H1 (cell line): ENCODE measurements around the gene KLF7. TPM values are rescaled to one million over a fixed set of nuclear protein-coding genes. Genes with fewer than 3 reads are reported as not detected.

Source experiments
- BACH1 ChIP-seq: IDR thresholded peaks from 2 replicates; pipeline ENCODE4 v1.6.1; 2012; ENCODE audit warnings: low read length, improper control_type of control experiment
- CHD1 ChIP-seq: IDR thresholded peaks from 2 replicates; pipeline ENCODE4 v1.6.1; 2012; ENCODE audit warnings: low read depth, low read length, improper control_type of control experiment
- CTCF ChIP-seq, 3 experiments: IDR thresholded peaks; 1 replicate in 2 of 3; 2 replicates in 1 of 3; pipeline versions ENCODE4 v1.5.1 to v1.6.1; 2011; ENCODE audit warnings: low read length in 3 of 3, mild to moderate bottlenecking in 3 of 3, inconsistent platforms in 2 of 3, low read depth in 1 of 3, moderate library complexity in 1 of 3; ENCODE audit not compliant: insufficient read depth in 1 of 3; ENCODE audit errors: control extremely low read depth in 1 of 3
- polyA plus RNA-seq, 7 experiments: library from polyadenylated mRNA; depleted of rRNA in 3 of 7; stranded (reverse) in 5 of 7; unstranded in 2 of 7; fragments of >200 nt in 5 of 7; fragments of 200-250 nt in 2 of 7; gene quantifications; 1 replicate in 5 of 7; 2 replicates in 1 of 7; 4 replicates in 1 of 7; pipeline versions ENCODE4 v1.2.1 to v1.2.3, GENCODE V29; 2011 to 2013; ENCODE audit warnings: missing spikeins in 2 of 7, mixed read lengths in 2 of 7
- total RNA-seq: library from RNA; stranded (reverse); fragmentation: NEBNext Ultra II Directional; extraction: Animal tissue kit (Norgen Biotek cat#: 25700); gene quantifications from 2 replicates; pipeline ENCODE4 v1.2.1, GENCODE V29; 2021

KLF7 gene
- total and polyA plus RNA-seq, 2 of the 8 experiments (the other 6 are each of a cell fraction or from before 2014, with no cell fraction given), result 9.6 to 23.3 TPM

GRCh38 chr2:207157162-207157481 is 8.6 kb downstream of the KLF7 start (continued):
- TF ChIP-seq CHD1 (no peak), CTCF (IDR thresholded peaks at IDR 0.05; ENCODE audit: control extremely low read depth in 1 of 3, insufficient read depth in 1 of 3, low read depth in 1 of 3, low read length in 3 of 3) (no peak), BACH1 (no peak)
- TF ChIP-seq, all 59 proteins: peak for 0
